NB4 (cell line): Measurements from ENCODE around the gene LMBRD2.
"Not testable (repeated sequence)": the region's sequence is repeated elsewhere in the genome, so short reads cannot be mapped to it uniquely, and the experiment has no call there.

Experiments used
- MYC ChIP-seq: IDR thresholded peaks from 2 replicates; pipeline ENCODE4 v1.6.1; 2011; ENCODE audit warnings: low read depth, low read length
- POLR2A ChIP-seq: IDR thresholded peaks from 2 replicates; pipeline ENCODE4 v1.6.1; 2011; ENCODE audit warnings: mild to moderate bottlenecking; ENCODE audit not compliant: insufficient read length; ENCODE audit errors: extremely low read depth
- TF ChIP-seq, protein P1 (sequence below): IDR thresholded peaks from one replicate; pipeline ENCODE4 v1.5.1; 2012; ENCODE audit warnings: low read depth, low read length
- TF ChIP-seq, protein P2 (sequence below): IDR thresholded peaks from 2 replicates; pipeline ENCODE4 v1.6.1; 2011; ENCODE audit warnings: low read depth, low read length

- TF ChIP-seq, protein P1, sequence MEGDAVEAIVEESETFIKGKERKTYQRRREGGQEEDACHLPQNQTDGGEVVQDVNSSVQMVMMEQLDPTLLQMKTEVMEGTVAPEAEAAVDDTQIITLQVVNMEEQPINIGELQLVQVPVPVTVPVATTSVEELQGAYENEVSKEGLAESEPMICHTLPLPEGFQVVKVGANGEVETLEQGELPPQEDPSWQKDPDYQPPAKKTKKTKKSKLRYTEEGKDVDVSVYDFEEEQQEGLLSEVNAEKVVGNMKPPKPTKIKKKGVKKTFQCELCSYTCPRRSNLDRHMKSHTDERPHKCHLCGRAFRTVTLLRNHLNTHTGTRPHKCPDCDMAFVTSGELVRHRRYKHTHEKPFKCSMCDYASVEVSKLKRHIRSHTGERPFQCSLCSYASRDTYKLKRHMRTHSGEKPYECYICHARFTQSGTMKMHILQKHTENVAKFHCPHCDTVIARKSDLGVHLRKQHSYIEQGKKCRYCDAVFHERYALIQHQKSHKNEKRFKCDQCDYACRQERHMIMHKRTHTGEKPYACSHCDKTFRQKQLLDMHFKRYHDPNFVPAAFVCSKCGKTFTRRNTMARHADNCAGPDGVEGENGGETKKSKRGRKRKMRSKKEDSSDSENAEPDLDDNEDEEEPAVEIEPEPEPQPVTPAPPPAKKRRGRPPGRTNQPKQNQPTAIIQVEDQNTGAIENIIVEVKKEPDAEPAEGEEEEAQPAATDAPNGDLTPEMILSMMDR, result not testable (repeated sequence)
- not testable (repeated sequence) for TF ChIP-seq MYC, POLR2A
- TF ChIP-seq, protein P2, sequence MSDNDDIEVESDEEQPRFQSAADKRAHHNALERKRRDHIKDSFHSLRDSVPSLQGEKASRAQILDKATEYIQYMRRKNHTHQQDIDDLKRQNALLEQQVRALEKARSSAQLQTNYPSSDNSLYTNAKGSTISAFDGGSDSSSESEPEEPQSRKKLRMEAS, result not testable (repeated sequence)
These were observed 18.7 kb downstream of the LMBRD2 start for GRCh38 chr5:36133009-36133408.
